Astrocyte of the hippocampus (primary cell): Measurements from ENCODE around the gene SPATA17.
A peak's percentile ranks its signal among the peaks of the same experiment; 100 is the strongest.

ENCODE experiments used
- DNase-seq: peaks from one replicate; pipeline ENCODE4 v3.0.0; 2011; ENCODE audit warnings: low read depth, low spot score

Gene SPATA17

GRCh38 chr1:217911908-217912307 is 280.8 kb downstream of the SPATA17 start:
- DNase-seq: no peak

DNA sequence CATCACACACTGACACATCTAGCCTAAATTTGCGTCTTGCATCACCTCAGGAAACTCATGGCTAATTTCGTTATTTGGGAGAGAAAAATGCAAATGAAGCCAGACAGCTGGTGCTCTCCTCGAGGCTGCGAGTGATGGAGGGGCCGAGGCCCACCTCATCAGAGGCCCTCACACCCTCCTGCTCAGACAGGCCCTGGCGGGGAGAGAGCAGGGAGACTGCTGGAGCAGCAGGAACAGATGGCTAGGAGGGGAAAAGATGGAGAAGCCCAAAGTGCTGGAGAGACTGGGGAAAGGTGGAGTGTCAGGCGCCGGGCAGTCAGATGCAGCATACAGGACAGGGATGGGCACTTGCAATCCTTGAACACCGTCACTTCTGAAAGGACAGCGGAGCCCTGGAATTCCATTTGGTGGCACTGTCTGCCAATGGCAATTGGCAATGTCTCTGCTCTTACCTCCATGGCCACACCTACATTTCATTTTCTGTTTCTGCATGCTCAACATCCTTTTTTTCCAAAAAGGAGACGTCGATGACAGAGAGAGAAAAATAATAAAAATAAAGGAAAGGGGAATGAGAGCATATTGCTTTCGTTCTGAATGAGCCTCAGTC is 286.2 kb downstream of the SPATA17 start:
- DNase-seq: no peak

DNA sequence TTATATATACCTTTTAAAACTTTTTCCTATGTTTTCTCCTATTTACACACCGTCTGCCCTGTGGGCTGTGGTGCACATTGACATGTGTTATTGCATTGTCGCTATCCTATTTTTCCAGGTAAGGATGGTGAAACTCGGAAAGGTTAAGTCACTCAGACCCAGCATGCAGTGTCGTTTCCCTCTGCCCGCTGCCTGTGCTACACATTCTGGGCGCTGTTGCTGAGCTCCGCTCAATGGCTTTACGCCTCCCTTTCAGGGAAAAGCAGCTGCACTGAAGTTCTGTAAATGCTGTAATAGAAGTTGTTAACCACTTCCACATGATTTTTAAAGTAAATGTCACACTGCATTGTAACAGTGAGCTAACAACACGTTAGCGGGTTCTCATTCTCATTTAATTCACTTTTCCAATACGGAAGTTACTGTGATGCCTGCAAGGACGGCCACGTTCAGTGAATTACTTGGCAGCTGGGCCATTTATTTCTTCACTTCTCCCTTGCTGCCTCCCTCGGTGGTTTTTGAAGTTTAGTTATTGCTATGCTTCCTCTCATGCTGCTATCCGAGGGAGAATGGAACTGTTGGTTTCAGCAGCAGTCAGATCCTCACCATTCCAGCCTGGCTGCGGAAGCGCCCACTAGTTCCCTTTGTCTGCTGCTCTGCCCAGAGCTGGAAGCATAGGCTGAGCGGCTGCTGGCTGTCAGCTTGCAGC is 288.7 kb downstream of the SPATA17 start:
- DNase-seq: peak; percentile 25
